Measurements from ENCODE around the gene ATXN7L2. TPM values are rescaled to one million over a fixed set of nuclear protein-coding genes. Genes with fewer than 3 reads are reported as not detected.
"Not testable (repeated sequence)": the region's sequence is repeated elsewhere in the genome, so short reads cannot be mapped to it uniquely, and the experiment has no call there.

The ATXN7L2 gene, protein sequence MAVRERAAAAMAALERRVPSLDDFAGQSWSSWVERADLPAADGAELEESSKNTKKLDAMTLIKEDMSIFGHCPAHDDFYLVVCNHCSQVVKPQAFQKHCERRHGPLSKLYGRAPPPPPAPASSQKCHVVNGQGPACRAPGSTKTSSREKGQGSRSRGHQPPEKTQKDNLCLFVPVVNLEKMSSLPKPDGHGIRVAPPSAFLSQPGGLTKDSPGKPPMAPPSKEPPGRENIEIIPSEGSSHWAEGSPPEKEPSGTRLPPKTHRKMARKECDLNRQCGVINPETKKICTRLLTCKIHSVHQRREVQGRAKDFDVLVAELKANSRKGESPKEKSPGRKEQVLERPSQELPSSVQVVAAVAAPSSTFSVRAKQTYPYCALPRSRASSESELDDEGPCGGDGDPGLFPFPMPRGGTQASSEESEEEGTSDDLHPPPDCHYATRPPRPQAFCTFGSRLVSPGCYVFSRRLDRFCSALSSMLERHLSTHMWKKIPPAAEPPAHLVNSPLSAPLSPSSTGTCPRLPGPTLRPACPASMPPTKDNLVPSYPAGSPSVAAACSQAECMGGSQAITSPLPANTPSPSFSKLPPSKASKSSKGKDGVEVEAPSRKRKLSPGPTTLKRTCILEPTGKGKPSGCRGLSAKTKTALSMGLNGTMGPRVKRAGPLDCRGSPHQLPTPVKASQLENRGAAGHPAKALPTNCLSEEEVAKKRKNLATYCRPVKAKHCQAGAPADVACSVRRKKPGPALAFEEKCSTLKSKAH
- 5.7 TPM for total RNA-seq

GRCh38 chr1:109483672-109484518 lies at the start of gene ATXN7L2:
Gene ATXN7L2 (plus strand): TSS chr1:109483905. CDS start chr1:109483954, 49 bp downstream.
- peak; percentile 88 to 95 (median 93) for DNase-seq (ENCODE audit: low read depth in 2 of 3, low spot score in 2 of 3)

DNA sequence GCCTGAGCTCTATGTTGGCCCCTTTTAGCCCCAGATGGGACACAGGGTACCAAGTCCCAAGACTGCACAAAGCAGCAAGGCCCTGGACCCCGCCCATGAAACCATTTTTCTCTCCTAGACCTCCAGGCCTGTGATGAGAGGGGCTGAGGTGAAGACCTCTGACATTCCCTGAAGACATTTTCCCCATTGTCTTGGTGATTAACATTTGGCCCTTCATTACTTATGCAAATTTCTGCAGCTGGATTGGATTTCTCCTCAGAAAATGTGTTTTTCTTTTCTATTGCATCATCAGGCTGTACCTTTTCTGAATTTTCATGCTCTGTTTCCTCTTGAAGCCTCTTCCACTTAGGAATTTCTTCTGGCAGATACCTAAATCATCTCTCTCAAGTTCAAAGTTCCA lies 49.2 kb upstream of the ATXN7L2 start:
- DNase-seq (ENCODE audit: low read depth in 2 of 3, low spot score in 2 of 3) = no peak

- DNase-seq (ENCODE audit: low read depth in 2 of 3, low spot score in 2 of 3) = no peak
These were observed 44.9 kb upstream of the ATXN7L2 start for GRCh38 chr1:109438798-109439297.

- DNase-seq (ENCODE audit: low read depth in 2 of 3, low spot score in 2 of 3) = no peak
These were observed 42.6 kb upstream of the ATXN7L2 start for GRCh38 chr1:109441069-109441468.

GRCh38 chr1:109443476-109443875 lies 40.2 kb upstream of the ATXN7L2 start:
- DNase-seq (ENCODE audit: low read depth in 2 of 3, low spot score in 2 of 3) = no peak

- no peak for DNase-seq (ENCODE audit: low read depth in 2 of 3, low spot score in 2 of 3)
These were observed 39.4 kb upstream of the ATXN7L2 start for GRCh38 chr1:109444346-109444745.

DNA sequence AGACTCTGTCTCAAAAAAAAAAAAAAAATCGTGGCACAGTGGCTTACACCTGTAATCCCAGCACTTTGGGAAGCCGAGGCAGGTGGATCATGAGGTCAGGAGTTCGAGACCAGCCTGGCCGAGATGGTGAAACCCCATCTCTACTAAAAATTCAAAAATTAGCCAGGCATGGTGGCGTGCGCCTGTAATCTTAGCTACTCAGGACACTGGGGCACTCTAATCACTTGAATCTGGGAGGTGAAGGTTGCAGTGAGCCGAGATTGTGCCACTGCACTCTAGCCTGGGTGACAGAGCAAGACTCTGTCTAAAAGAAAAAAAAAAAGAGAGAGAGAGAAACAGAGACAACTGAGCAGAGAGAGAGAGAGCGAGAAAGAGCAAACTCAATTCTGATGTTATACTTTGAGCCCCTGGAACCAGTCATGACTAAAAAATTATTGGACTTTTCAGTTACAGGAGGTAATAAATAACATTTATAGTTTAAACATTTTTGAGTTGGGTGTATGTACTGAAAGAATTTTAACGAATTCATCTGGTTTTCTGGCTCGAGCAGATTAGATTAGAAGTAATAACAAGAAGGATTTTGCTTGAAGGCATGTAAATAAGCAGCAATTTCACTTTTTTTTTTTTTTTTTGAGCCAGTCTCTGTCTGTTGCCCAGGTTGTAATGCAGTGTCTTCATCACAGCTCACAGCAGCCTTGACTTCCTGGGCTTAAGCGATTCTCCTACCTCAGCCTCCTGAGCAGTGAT lies 37.6 kb upstream of the ATXN7L2 start:
- DNase-seq (ENCODE audit: low read depth in 2 of 3, low spot score in 2 of 3) = not testable (repeated sequence)

DNA sequence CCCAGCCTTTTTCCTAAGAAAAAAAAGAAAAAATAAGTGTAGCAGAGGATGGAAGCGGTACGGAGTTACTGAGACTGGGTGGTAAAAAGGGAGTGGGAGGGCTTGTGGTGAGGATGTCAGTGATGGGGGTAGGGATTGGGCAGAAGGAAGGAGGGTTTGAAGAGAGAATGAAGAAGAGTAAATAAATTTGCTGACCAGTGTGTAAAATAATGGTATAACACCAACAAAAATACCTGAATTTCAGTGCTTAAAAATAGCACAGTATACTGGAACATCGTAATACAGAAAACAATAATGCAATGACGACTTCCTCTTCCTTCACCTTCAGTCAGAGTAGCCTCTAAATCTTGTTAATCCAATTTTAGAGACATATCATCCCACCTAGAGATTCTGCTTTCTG lies 36.2 kb upstream of the ATXN7L2 start:
- DNase-seq (ENCODE audit: low read depth in 2 of 3, low spot score in 2 of 3) = no peak

DNA sequence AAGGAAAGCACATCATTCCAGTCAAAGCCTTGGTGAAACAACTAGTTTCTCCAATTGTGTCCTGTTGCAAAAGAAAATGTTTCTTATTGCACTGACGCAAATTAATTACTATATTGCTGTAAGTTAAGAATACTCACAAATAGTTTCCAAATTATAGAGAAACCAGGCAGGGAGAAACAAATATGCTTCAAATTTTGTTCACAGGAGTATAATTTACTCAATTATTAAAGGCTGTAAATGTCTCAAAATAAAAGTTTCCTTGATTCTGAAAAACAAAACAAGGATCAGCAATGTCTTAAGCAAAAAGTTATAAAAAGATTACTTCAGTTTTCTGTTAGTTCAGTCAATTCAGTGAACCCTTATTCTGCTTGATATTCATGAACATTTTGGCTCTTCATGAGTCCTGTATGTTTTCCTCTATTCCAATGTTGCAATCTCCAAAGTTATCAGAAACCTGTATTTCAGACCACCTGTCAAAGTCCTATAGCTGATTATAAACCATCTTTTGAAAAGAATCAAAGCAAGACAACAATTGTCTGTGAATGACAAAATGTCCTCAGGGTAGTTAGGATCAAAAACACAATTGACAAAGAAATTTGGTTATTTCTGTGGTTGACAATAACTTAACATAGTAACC lies 29.1 kb upstream of the ATXN7L2 start:
- peak in 1 of 3 donors; percentile 5 for DNase-seq (ENCODE audit: low read depth in 2 of 3, low spot score in 2 of 3)

- DNase-seq (ENCODE audit: low read depth in 2 of 3, low spot score in 2 of 3) = no peak
These were observed 25.9 kb upstream of the ATXN7L2 start for GRCh38 chr1:109457819-109458218.

GRCh38 chr1:109466125-109466451 lies 17.6 kb upstream of the ATXN7L2 start:
- DNase-seq (ENCODE audit: low read depth in 2 of 3, low spot score in 2 of 3) = no peak

- DNase-seq (ENCODE audit: low read depth in 2 of 3, low spot score in 2 of 3) = peak in 2 of 3 donors; percentile 18 to 25
These were observed 17.0 kb upstream of the ATXN7L2 start, which contains the start of gene SYPL2 for GRCh38 chr1:109466452-109467300. Gene SYPL2 (plus strand): TSS chr1:109466546. CDS start chr1:109466844, 298 bp downstream.

DNA sequence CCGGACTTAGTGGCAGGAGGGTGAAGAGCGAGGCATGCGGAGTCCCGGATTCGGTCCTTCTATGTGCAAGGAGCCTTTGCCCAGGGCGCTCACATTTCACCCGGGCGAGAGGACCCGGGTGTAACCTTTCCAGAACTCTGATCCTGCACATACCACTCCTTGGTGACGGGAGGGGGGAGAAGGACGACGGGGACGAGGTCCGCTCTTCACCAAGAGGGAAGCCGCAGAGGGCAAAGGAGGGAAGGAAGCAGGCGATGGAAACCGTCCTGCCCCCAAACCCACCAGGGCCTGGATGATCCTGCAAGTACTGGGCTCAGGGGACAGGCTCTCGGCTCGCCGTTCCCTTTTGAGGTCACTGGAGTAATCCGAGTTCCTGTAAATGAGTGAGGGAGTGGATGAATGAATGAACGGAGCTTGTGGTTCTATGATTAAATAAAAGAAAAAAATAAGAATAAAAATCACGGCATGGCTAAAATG lies 16.4 kb upstream of the ATXN7L2 start:
- DNase-seq (ENCODE audit: low read depth in 2 of 3, low spot score in 2 of 3) = no peak

DNA sequence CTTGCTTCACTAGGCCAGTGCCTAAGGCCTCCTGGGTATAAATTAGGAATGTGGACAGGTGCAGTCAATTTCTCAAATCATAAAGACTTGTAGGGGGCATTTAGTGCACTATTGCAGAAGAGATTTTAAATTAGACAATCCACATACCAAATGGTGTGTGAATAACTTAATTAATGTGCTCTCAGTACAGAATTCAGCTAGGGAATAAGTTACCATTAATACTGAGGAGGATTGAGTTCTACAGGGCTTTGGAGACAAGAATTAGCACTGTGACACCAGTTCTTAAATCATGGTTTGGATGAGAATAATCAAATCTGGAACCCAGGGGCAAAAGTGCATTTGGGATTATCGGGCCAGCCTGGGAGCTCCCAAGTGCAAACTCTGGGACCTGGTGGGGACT lies 15.6 kb upstream of the ATXN7L2 start:
- DNase-seq (ENCODE audit: low read depth in 2 of 3, low spot score in 2 of 3) = no peak

DNA sequence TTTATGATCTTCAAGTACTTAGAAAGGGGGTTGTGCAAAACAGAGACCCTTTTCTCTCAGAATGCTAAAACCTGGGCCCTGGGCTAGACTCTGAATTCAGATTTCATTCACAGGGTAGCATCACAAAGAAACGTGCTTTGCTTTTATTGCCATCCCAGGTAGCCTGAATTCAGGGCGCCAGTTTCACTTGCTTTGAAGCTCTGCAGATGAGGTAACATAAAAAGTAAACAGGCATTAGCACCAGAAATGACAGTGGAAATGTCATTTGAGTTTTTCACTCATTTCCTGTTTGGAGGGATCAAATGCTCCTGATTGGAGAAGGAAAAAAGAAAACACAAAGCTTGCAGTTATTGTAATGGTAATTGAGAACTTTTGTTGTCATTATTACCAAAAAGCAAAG lies 14.8 kb upstream of the ATXN7L2 start:
- no peak for DNase-seq (ENCODE audit: low read depth in 2 of 3, low spot score in 2 of 3)

DNA sequence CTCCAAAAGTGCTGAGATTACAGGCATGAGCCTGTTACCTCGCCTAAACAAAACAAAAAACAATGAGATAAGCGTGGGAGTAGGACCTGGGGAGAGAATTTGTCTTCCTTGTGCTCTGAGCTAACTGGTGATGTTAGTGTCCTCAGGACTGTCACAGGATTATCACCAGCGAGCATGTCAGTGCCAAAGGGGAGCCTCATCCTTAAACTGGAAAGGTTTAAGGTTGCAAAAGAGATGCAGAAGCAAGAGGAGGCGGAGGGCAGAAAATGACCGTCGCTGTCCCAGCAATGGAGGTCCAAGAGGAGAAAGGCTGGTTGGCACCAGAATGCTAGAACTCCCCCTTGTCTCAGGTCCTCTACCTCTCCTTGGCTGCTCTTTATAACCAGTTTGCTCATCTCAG lies 13.5 kb upstream of the ATXN7L2 start:
- DNase-seq (ENCODE audit: low read depth in 2 of 3, low spot score in 2 of 3) = no peak

GRCh38 chr1:109472779-109473178 lies 10.9 kb upstream of the ATXN7L2 start:
- DNase-seq (ENCODE audit: low read depth in 2 of 3, low spot score in 2 of 3) = no peak

GRCh38 chr1:109473284-109474057 lies 10.2 kb upstream of the ATXN7L2 start:
- not testable (repeated sequence) for DNase-seq (ENCODE audit: low read depth in 2 of 3, low spot score in 2 of 3)
